NCI-H146 treated with DMSO at 0.1 percent for 48 hours (cell line): ENCODE results near the gene C2.
"Not testable (repeated sequence)": the region's sequence is repeated elsewhere in the genome, so short reads cannot be mapped to it uniquely, and the experiment has no call there.

Source experiments
- DNase-seq: peaks from one replicate; lab custom pipeline; 2025; ENCODE audit not compliant: unreplicated experiment; lab: John Stamatoyannopoulos, UW

The C2 gene

GRCh38 chr6:31898383-31899011 is 29.0 kb upstream of the C2 start:
- peak; percentile 67 for DNase-seq

GRCh38 chr6:31899215-31899614 is 28.3 kb upstream of the C2 start:
- DNase-seq: no peak

- no peak for DNase-seq
Measured at GRCh38 chr6:31899882-31900722, 27.4 kb upstream of the C2 start.

DNA sequence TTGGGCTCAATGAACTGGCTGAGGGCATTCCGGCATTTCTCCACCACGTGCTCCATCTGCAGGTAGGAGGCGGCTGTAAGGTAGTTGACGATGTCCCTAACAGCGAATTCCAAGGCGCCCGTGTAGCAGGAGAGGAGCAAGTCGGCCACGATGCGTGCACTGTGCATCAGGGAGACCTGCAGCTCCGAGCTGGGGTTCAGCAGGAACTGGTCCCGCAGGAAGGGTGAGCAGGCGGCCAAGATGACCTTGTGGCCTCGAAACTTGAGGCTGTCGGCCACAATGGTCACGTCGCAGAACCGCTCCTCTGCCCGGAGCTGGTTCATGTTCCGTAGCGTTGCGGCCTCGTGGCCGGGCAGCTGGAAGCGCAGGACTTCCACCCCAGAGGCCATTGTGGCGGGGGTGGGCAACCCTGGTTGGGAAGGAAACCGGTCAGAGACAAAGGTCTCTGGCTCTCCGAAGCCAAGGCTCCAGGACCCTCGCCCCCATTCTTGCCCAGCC is 26.6 kb upstream of the C2 start:
- no peak for DNase-seq

DNA sequence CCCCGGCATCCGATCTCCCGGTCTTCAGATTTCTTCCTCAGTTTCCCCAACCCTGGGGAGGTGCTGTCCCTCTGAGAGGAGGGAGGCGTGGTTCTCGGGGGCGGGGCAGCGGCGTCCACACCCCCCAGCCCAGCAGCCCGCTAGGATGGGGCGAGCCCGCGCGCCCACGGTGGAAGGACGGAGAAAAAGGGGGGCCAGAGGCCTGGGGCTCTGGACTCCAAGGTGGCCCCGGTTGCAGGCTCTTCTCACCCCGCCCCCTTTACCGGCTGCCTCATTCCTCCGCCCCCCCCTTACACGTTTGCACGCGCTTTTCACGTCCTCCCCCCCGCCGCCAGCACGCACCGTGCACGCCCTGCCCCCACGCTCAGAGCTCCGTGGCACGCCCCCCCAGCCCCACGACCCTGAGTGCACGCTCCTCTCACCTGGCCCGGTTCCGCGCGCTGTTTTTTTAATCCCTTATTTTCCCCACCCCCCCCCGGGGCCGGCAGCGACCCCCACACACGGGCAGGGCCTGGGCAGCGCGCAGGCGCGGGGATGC is 26.0 kb upstream of the C2 start:
- DNase-seq: no peak

- peak; percentile 89 for DNase-seq
Measured at GRCh38 chr6:31901953-31902643, 25.4 kb upstream of the C2 start, which contains the start of gene ZBTB12. TSS of gene ZBTB12 (minus strand) at chr6:31902086. CDS start at chr6:31901305, 781 bp downstream.

GRCh38 chr6:31903957-31904356 is 23.6 kb upstream of the C2 start:
- no peak for DNase-seq

DNA sequence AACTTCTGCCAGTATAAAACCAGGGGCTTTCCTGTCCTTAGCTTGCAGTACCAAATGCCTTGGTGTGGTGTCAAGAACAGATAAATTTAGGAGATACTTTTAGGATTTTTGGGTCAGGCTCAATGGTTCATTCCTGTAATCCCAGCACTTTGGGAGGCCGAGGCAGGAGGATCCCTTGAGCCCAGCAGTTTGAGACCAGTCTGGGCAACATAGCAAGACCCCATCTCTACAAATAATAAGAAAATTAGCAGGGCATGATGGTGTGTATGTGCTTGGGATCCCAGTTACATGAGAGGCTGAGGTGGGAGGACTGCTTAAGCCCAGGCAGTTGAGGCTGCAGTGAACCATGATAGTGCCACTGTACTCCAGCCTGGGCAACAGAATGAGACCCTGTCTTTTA is 22.5 kb upstream of the C2 start:
- DNase-seq: no peak

- no peak for DNase-seq
Measured at GRCh38 chr6:31906122-31906521, 21.4 kb upstream of the C2 start.

- not testable (repeated sequence) for DNase-seq
Measured at GRCh38 chr6:31906727-31907126, 20.8 kb upstream of the C2 start.

- DNase-seq: no peak
Measured at GRCh38 chr6:31907158-31907813, 20.2 kb upstream of the C2 start.

- not testable (repeated sequence) for DNase-seq
Measured at GRCh38 chr6:31908255-31908654, 19.3 kb upstream of the C2 start.

GRCh38 chr6:31908791-31909190 is 18.7 kb upstream of the C2 start:
- DNase-seq: no peak

DNA sequence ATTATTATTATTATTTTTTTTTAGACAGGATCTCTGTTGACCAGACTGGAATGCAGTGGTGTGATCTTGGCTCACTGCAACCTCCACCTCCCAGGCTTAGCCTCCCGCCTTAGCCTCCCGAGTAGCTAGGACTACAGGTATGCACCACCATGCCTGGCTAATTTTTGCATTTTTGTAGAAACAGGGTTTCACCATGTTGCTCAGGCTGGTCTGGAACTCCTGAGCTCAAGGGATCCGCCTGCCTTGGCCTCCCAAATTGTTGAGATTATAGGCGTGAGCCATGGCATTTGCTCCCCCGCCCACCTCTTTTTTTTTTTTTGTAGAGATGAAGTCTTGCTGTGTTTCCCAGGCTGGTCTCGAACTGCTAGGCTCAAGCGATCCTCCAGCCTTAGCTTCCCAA is 18.2 kb upstream of the C2 start:
- DNase-seq: not testable (repeated sequence)

- DNase-seq: no peak
Measured at GRCh38 chr6:31911826-31912585, 15.5 kb upstream of the C2 start.

GRCh38 chr6:31915351-31915750 is 12.2 kb upstream of the C2 start:
- no peak for DNase-seq

DNA sequence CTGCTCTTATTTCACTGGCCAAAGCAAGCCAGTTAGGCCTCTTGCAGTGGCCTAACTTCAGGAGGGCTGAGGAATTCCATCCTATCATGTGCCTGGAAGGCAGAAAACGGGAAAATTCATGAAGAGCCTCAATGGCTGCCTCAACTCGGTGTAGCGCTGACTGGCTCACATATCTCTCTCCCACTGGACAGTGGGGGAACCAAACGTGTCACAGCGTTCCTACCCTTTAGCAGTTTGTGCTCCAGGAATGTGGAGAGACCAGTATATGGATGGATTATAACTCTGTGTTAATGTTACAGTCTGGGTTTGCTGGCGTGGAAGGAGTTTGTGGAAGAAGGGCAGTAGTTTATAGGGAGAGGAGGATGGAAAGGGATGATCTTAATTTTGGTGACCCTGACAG is 11.8 kb upstream of the C2 start:
- DNase-seq: no peak

DNA sequence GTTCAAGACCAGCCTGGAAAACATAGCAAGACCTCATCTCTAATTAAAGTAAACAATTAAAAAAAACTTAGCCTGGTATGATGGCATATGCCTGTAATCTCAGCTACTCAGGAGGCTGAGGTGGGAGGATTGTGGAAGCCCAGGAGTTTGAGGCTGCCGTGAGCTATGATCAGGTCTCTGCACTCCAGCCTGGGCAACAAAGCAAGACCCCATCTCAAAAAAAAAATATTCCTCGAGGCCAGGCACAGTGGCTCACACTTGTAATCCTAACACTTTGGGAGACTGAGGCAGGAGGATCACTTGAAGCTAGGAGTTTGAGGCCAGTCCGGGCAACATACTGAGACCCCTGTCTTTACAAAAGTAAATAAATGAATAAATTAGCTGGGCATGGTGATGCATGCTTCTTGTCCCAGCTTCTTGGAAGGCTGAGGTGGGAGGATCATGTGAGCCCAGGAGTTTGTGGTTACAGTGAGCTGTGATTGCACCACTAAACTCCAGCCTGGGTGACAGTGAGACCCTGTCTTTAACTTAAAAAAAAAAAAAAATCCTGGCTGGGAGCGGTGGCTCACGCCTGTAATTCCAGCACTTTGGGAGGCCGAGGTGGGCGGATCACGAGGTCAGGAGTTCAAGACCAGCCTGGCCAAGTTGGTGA is 9.3 kb upstream of the C2 start:
- no peak for DNase-seq

- no peak for DNase-seq
Measured at GRCh38 chr6:31919624-31920303, 7.8 kb upstream of the C2 start.
